K562 (cell line): ENCODE results near the gene CELSR3. TPM values are rescaled to one million over a fixed set of nuclear protein-coding genes. Genes with fewer than 3 reads are reported as not detected.

ENCODE experiments used
- CREM ChIP-seq: IDR thresholded peaks from 2 replicates; pipeline ENCODE4 v1.6.1; 2014; ENCODE audit warnings: antibody characterized with exemption, low read depth
- EGR1 ChIP-seq: fragments of 450-650 bp; conservative IDR thresholded peaks from 2 replicates; pipeline ENCODE4 v1.6.1; 2017; ENCODE audit warnings: mild to moderate bottlenecking
- ETV5 ChIP-seq: sonication (generic); formaldehyde crosslinking; IDR thresholded peaks from 2 replicates; pipeline ENCODE4 v1.4.0; 2020; ENCODE audit warnings: low read depth, mild to moderate bottlenecking, missing genetic modification reagents
- HMGN3 ChIP-seq: IDR thresholded peaks from 2 replicates; pipeline ENCODE4 v1.6.1; 2011; ENCODE audit warnings: borderline replicate concordance, low read depth, mild to moderate bottlenecking, mixed read lengths, low read length; ENCODE audit not compliant: insufficient read length; ENCODE audit errors: extremely low read depth
- KLF1 ChIP-seq: fragments of 450-650 bp; IDR thresholded peaks from 2 replicates; pipeline ENCODE4 v1.6.1; 2016; ENCODE audit warnings: missing genetic modification characterization, missing compliant biosample characterization
- PHF21A ChIP-seq: fragments of 450-650 bp; IDR thresholded peaks from 2 replicates; pipeline ENCODE4 v1.6.1; 2017; ENCODE audit warnings: low read depth, borderline replicate concordance
- POLR2AphosphoS5 ChIP-seq: IDR thresholded peaks from 2 replicates; pipeline ENCODE4 v1.6.1; 2011; ENCODE audit warnings: mild to moderate bottlenecking, low read depth, low read length, moderate library complexity; ENCODE audit not compliant: control insufficient read depth, insufficient read depth
- RREB1 ChIP-seq: fragments of 250-450 bp; sonication (Bioruptor Pico); IDR thresholded peaks from 2 replicates; pipeline ENCODE4 v1.4.0; 2020
- RUNX1 ChIP-seq: sonication (generic); IDR thresholded peaks from 2 replicates; pipeline ENCODE4 v1.6.1; 2016; ENCODE audit warnings: antibody characterized with exemption, low read depth
- SETDB1 ChIP-seq: IDR thresholded peaks from one replicate; pipeline ENCODE4 v1.6.1; 2012; ENCODE audit warnings: low read length, control low read depth, inconsistent platforms
- TEAD1 ChIP-seq, 2 experiments: fragments of 450-650 bp in 1 of 2; sonication (generic) in 1 of 2; formaldehyde crosslinking; IDR thresholded peaks; 2 replicates each; pipeline versions ENCODE4 v1.4.0 to v1.8.0; 2020 to 2022; ENCODE audit warnings: mild to moderate bottlenecking in 2 of 2, missing genetic modification reagents in 1 of 2
- ZNF121 ChIP-seq: sonication (generic); formaldehyde crosslinking; conservative IDR thresholded peaks from 2 replicates; pipeline ENCODE4 v1.8.0; 2022; ENCODE audit warnings: missing genetic modification reagents
- ZNF354B ChIP-seq: fragments of 250-450 bp; sonication (Bioruptor Pico); IDR thresholded peaks from 2 replicates; pipeline ENCODE4 v1.4.0; 2020
- polyA plus RNA-seq, 8 experiments: library from polyadenylated mRNA; depleted of rRNA in 4 of 8; stranded (reverse) in 5 of 8; unstranded in 3 of 8; fragments of >200 nt; fragmentation: Nextera tagmentation in 2 of 8; fragmentation: Illumina TruSeq in 1 of 8; extraction: Ambion mirVana in 2 of 8; extraction: Trizol in 1 of 8; gene quantifications; 2 replicates each; pipeline versions ENCODE4 v1.2.1 to v1.2.3, GENCODE V29; 2011 to 2014; ENCODE audit warnings: inconsistent platforms in 1 of 8, missing spikeins in 1 of 8
- total RNA-seq, 7 experiments: library from RNA; depleted of rRNA in 6 of 7; stranded (reverse); fragments of >200 nt in 6 of 7; fragmentation: Illumina TruSeq in 2 of 7; extraction: Trizol in 2 of 7; gene quantifications; 2 replicates each; pipeline versions ENCODE4 v1.2.1 to v1.2.3, GENCODE V29; 2011 to 2021; ENCODE audit warnings: low replicate concordance in 1 of 7
- TF ChIP-seq, protein P1 (sequence below): IDR thresholded peaks from 2 replicates; pipeline ENCODE4 v1.6.1; 2011; ENCODE audit warnings: borderline replicate concordance, low read depth, mild to moderate bottlenecking, moderate library complexity, low read length; ENCODE audit not compliant: insufficient read depth, poor library complexity, severe bottlenecking
- TF ChIP-seq, protein P2 (sequence below): fragments of 450-650 bp; IDR thresholded peaks from one replicate; pipeline ENCODE4 v1.6.1; 2018; ENCODE audit warnings: mild to moderate bottlenecking, moderate library complexity; ENCODE audit not compliant: partially characterized antibody

Gene CELSR3
- total and polyA plus RNA-seq, 9 of the 15 experiments (the other 6 are each of a cell fraction or from before 2014, with no cell fraction given), result 0.10 to 2.7 (median 0.76) TPM

- TF ChIP-seq, protein P1, sequence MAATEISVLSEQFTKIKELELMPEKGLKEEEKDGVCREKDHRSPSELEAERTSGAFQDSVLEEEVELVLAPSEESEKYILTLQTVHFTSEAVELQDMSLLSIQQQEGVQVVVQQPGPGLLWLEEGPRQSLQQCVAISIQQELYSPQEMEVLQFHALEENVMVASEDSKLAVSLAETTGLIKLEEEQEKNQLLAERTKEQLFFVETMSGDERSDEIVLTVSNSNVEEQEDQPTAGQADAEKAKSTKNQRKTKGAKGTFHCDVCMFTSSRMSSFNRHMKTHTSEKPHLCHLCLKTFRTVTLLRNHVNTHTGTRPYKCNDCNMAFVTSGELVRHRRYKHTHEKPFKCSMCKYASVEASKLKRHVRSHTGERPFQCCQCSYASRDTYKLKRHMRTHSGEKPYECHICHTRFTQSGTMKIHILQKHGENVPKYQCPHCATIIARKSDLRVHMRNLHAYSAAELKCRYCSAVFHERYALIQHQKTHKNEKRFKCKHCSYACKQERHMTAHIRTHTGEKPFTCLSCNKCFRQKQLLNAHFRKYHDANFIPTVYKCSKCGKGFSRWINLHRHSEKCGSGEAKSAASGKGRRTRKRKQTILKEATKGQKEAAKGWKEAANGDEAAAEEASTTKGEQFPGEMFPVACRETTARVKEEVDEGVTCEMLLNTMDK, result peak; percentile 72
- TF ChIP-seq ZNF354B (no peak), TEAD1 (CRISPR knock-in tag; IDR thresholded peaks at IDR 0.05) (peak in 1 of 2 experiments; percentile 98; a peak in 2 of 4 replicates), CREM (peak; percentile 87), PHF21A (0 out of 2 replicates have a peak, but pooled peaks have one; percentile 21), POLR2AphosphoS5 (no peak; the same call in 1 of the 2 replicates), SETDB1 (no peak), KLF1 (tag) (peak; percentile 60; the same call in 1 of the 2 replicates), RREB1 (CRISPR knock-in tag) (no peak), EGR1 (peak; percentile 70), HMGN3 (peak; percentile 55), ETV5 (peak; percentile 43; the same call in 1 of the 2 replicates), ZNF121 (CRISPR knock-in tag) (no peak), RUNX1 (no peak)
- TF ChIP-seq, protein P2, sequence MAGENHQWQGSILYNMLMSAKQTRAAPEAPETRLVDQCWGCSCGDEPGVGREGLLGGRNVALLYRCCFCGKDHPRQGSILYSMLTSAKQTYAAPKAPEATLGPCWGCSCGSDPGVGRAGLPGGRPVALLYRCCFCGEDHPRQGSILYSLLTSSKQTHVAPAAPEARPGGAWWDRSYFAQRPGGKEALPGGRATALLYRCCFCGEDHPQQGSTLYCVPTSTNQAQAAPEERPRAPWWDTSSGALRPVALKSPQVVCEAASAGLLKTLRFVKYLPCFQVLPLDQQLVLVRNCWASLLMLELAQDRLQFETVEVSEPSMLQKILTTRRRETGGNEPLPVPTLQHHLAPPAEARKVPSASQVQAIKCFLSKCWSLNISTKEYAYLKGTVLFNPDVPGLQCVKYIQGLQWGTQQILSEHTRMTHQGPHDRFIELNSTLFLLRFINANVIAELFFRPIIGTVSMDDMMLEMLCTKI, result no peak
These were observed 1.0 kb upstream of the CELSR3 start (continued) for GRCh38 chr3:48663489-48664312.
